HEK293T (cell line): ENCODE measurements around the gene IL18R1.

Source experiments
- HDGF ChIP-seq: fragments of 450-650 bp; IDR thresholded peaks from 2 replicates; pipeline ENCODE4 v1.6.1; 2017; ENCODE audit warnings: antibody characterized with exemption, borderline replicate concordance
- SP1 ChIP-seq: fragments of 450-650 bp; IDR thresholded peaks from 2 replicates; pipeline ENCODE4 v1.6.1; 2017
- SUZ12 ChIP-seq: fragments of 450-650 bp; IDR thresholded peaks from 2 replicates; pipeline ENCODE4 v1.6.1; 2016; ENCODE audit warnings: mild to moderate bottlenecking

GRCh38 chr2:102423368-102423767, 67.8 kb downstream of the IL18R1 start:
- TF ChIP-seq SP1 (no peak), SUZ12 (no peak), HDGF (no peak)
